K562 (cell line): ENCODE results near the gene JPT1. TPM values are rescaled to one million over a fixed set of nuclear protein-coding genes. Genes with fewer than 3 reads are reported as not detected.

Experiments
- ATF6 ChIP-seq: sonication (generic); formaldehyde crosslinking; IDR thresholded peaks from 2 replicates; pipeline ENCODE4 v1.4.0; 2020; ENCODE audit warnings: mild to moderate bottlenecking, missing genetic modification reagents
- CBX3 ChIP-seq, 2 experiments: IDR thresholded peaks; 1 replicate in 1 of 2; 2 replicates in 1 of 2; pipeline ENCODE4 v1.6.1; 2012; ENCODE audit warnings: inconsistent platforms in 2 of 2, low read length in 2 of 2, borderline replicate concordance in 1 of 2, control low read depth in 1 of 2
- ESRRA ChIP-seq: fragments of 450-650 bp; IDR thresholded peaks from 2 replicates; pipeline ENCODE4 v1.6.1; 2014; ENCODE audit warnings: low read depth, mild to moderate bottlenecking, moderate library complexity, borderline replicate concordance
- FOXP1 ChIP-seq: sonication (generic); formaldehyde crosslinking; IDR thresholded peaks from 2 replicates; pipeline ENCODE4 v1.8.0; 2022; ENCODE audit warnings: mild to moderate bottlenecking, missing genetic modification reagents
- HDAC1 ChIP-seq, 2 experiments: fragments of 450-650 bp; IDR thresholded peaks; 2 replicates each; pipeline ENCODE4 v1.6.1; 2016 to 2017; ENCODE audit warnings: inconsistent platforms in 1 of 2, mild to moderate bottlenecking in 1 of 2, moderate library complexity in 1 of 2
- HDGF ChIP-seq: fragments of 450-650 bp; IDR thresholded peaks from 2 replicates; pipeline ENCODE4 v1.6.1; 2016
- IRF9 ChIP-seq: fragments of 450-650 bp; IDR thresholded peaks from 2 replicates; pipeline ENCODE4 v1.6.1; 2016; ENCODE audit warnings: missing biosample characterization, missing genetic modification characterization
- KAT8 ChIP-seq: fragments of 450-650 bp; IDR thresholded peaks from 2 replicates; pipeline ENCODE4 v1.6.1; 2016; ENCODE audit warnings: low read depth, mild to moderate bottlenecking
- KHSRP ChIP-seq: fragments of 450-650 bp; IDR thresholded peaks from 2 replicates; pipeline ENCODE4 v1.6.1; 2017
- MCM2 ChIP-seq: fragments of 450-650 bp; IDR thresholded peaks from 2 replicates; pipeline ENCODE4 v1.6.1; 2017; ENCODE audit warnings: low read depth, mild to moderate bottlenecking
- MIER1 ChIP-seq: fragments of 450-650 bp; IDR thresholded peaks from 2 replicates; pipeline ENCODE4 v1.6.1; 2016; ENCODE audit warnings: antibody characterized with exemption, mild to moderate bottlenecking, low read depth
- NR1H2 ChIP-seq: sonication (generic); formaldehyde crosslinking; IDR thresholded peaks from 2 replicates; pipeline ENCODE4 v1.4.0; 2020; ENCODE audit warnings: mild to moderate bottlenecking, missing genetic modification reagents
- PRPF4 ChIP-seq: fragments of 200-400 bp; formaldehyde crosslinking; IDR thresholded peaks from one replicate; pipeline ENCODE4 v1.6.1; 2017; ENCODE audit warnings: low read length, low read depth, mild to moderate bottlenecking; ENCODE audit not compliant: insufficient read depth, poor library complexity, severe bottlenecking
- RFX5 ChIP-seq: IDR thresholded peaks from 2 replicates; pipeline ENCODE4 v1.6.1; 2011; ENCODE audit warnings: low read depth, mild to moderate bottlenecking, improper control_type of control experiment, low read length
- SRF ChIP-seq, 2 experiments: fragments of 250-450, 450-650 bp in 1 of 2; sonication (Bioruptor Pico) in 1 of 2; sonication (generic) in 1 of 2; formaldehyde crosslinking; IDR thresholded peaks; 2 replicates each; pipeline versions ENCODE4 v1.5.0 to v1.5.1; 2020 to 2022; ENCODE audit warnings: mild to moderate bottlenecking in 1 of 2, missing genetic modification reagents in 1 of 2
- STAT5A ChIP-seq: IDR thresholded peaks from 2 replicates; pipeline ENCODE4 v1.6.1; 2012; ENCODE audit warnings: low read length, inconsistent platforms, borderline replicate concordance
- ZNF133 ChIP-seq: fragments of 250-450 bp; sonication (Bioruptor Pico); IDR thresholded peaks from 2 replicates; pipeline ENCODE4 v1.4.0; 2020; ENCODE audit warnings: mild to moderate bottlenecking
- ZNF239 ChIP-seq: fragments of 250-450 bp; sonication (Bioruptor Pico); IDR thresholded peaks from 2 replicates; pipeline ENCODE4 v1.4.0; 2020; ENCODE audit warnings: mild to moderate bottlenecking
- polyA plus RNA-seq, 8 experiments: library from polyadenylated mRNA; depleted of rRNA in 4 of 8; stranded (reverse) in 5 of 8; unstranded in 3 of 8; fragments of >200 nt; fragmentation: Nextera tagmentation in 2 of 8; fragmentation: Illumina TruSeq in 1 of 8; extraction: Ambion mirVana in 2 of 8; extraction: Trizol in 1 of 8; gene quantifications; 2 replicates each; pipeline versions ENCODE4 v1.2.1 to v1.2.3, GENCODE V29; 2011 to 2014; ENCODE audit warnings: inconsistent platforms in 1 of 8, missing spikeins in 1 of 8
- total RNA-seq, 7 experiments: library from RNA; depleted of rRNA in 6 of 7; stranded (reverse); fragments of >200 nt in 6 of 7; fragmentation: Illumina TruSeq in 2 of 7; extraction: Trizol in 2 of 7; gene quantifications; 2 replicates each; pipeline versions ENCODE4 v1.2.1 to v1.2.3, GENCODE V29; 2011 to 2021; ENCODE audit warnings: low replicate concordance in 1 of 7
- TF ChIP-seq, protein P1 (sequence below): fragments of 450-650 bp; conservative IDR thresholded peaks from 2 replicates; pipeline ENCODE4 v1.6.1; 2016; ENCODE audit warnings: missing genetic modification characterization, low read depth, mild to moderate bottlenecking, control low read depth, missing compliant biosample characterization
- TF ChIP-seq, protein P2 (sequence below): fragments of 450-650 bp; IDR thresholded peaks from 2 replicates; pipeline ENCODE4 v1.6.1; 2016
- TF ChIP-seq, protein P3 (sequence below): fragments of 450-650 bp; IDR thresholded peaks from one replicate; pipeline ENCODE4 v1.6.1; 2018; ENCODE audit warnings: mild to moderate bottlenecking, moderate library complexity; ENCODE audit not compliant: partially characterized antibody

The JPT1 gene
- total and polyA plus RNA-seq, 9 of the 15 experiments (the other 6 are each of a cell fraction or from before 2014, with no cell fraction given) = 56.7 to 292 (median 144) TPM

DNA sequence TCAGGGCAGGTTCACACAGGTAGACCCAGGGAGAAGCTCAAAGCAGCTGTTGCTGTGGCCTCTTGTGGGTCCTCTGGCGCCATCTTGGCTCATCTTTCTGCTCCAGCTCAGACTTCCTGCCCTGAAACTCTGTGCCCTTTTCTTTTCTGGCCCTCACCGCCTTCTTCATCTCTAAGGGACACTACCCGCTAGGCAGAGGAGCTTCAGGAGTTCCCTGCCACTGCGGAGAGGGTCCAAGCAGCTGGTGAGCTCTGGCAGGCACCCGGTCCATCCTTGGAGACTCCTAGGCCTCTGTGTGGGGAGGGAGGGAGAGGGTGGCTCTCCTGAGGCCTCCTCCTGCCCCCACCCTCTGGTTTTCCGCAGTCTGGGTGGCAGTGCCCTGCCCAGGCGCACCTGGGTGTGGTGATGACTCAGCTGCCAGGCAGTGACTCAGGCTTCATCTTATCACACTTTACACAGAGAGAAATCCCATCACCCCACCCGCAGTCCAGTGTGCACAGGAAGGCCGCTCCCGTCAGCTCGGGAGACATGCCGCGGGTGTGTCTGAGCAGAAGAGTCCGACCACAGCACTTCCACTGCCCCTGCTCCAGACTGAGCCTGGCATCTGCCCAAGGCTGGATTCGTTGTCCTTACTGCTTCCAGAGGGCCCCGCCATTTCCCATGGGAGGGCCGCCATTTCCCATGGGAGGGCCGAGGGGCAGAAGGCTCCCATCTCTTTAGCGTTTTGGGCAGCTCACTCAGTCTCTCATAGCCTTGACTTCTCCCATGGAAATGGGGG lies 30.1 kb downstream of the JPT1 start (continued):
- TF ChIP-seq FOXP1 (CRISPR knock-in tag) = no peak
- TF ChIP-seq, protein P1, sequence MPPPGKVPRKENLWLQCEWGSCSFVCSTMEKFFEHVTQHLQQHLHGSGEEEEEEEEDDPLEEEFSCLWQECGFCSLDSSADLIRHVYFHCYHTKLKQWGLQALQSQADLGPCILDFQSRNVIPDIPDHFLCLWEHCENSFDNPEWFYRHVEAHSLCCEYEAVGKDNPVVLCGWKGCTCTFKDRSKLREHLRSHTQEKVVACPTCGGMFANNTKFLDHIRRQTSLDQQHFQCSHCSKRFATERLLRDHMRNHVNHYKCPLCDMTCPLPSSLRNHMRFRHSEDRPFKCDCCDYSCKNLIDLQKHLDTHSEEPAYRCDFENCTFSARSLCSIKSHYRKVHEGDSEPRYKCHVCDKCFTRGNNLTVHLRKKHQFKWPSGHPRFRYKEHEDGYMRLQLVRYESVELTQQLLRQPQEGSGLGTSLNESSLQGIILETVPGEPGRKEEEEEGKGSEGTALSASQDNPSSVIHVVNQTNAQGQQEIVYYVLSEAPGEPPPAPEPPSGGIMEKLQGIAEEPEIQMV (tag) = peak; percentile 55; the same call in 1 of the 2 replicates
- TF ChIP-seq KHSRP = no peak
- TF ChIP-seq ESRRA = no peak
- TF ChIP-seq CBX3 (IDR thresholded peaks at IDR 0.05; ENCODE audit: borderline replicate concordance in 1 of 2, low read length in 2 of 2) = peak in 1 of 2 experiments; percentile 66; a peak in 1 of 3 replicates
- TF ChIP-seq ZNF133 = 0 out of 2 replicates have a peak, but pooled peaks have one; percentile 19
- no peak for TF ChIP-seq MIER1
- TF ChIP-seq ZNF239 (CRISPR knock-in tag) = no peak; the same call in 1 of the 2 replicates
- TF ChIP-seq NR1H2 (CRISPR knock-in tag) = no peak
- TF ChIP-seq RFX5 = no peak
- TF ChIP-seq, protein P2, sequence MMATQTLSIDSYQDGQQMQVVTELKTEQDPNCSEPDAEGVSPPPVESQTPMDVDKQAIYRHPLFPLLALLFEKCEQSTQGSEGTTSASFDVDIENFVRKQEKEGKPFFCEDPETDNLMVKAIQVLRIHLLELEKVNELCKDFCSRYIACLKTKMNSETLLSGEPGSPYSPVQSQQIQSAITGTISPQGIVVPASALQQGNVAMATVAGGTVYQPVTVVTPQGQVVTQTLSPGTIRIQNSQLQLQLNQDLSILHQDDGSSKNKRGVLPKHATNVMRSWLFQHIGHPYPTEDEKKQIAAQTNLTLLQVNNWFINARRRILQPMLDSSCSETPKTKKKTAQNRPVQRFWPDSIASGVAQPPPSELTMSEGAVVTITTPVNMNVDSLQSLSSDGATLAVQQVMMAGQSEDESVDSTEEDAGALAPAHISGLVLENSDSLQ = peak; percentile 53
- no peak for TF ChIP-seq MCM2
- TF ChIP-seq SRF (CRISPR knock-in tag; IDR thresholded peaks at IDR 0.05) = no peak
- TF ChIP-seq HDAC1 (IDR thresholded peaks at IDR 0.05) = peak in 1 of 2 experiments; percentile 70; a peak in 2 of 4 replicates
- TF ChIP-seq, protein P3, sequence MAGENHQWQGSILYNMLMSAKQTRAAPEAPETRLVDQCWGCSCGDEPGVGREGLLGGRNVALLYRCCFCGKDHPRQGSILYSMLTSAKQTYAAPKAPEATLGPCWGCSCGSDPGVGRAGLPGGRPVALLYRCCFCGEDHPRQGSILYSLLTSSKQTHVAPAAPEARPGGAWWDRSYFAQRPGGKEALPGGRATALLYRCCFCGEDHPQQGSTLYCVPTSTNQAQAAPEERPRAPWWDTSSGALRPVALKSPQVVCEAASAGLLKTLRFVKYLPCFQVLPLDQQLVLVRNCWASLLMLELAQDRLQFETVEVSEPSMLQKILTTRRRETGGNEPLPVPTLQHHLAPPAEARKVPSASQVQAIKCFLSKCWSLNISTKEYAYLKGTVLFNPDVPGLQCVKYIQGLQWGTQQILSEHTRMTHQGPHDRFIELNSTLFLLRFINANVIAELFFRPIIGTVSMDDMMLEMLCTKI = no peak
- TF ChIP-seq STAT5A = peak; percentile 52; the same call in 1 of the 2 replicates
- TF ChIP-seq ATF6 (CRISPR knock-in tag) = no peak
- peak; percentile 23; the same call in 1 of the 2 replicates for TF ChIP-seq HDGF
- no peak for TF ChIP-seq KAT8
- TF ChIP-seq PRPF4 = no peak
- no peak; the same call in 1 of the 2 replicates for TF ChIP-seq IRF9 (tag)
